GM12873 (cell line): ENCODE measurements around the gene CYB5R3.

Source experiments
- TF ChIP-seq, protein P1 (sequence below): IDR thresholded peaks from 2 replicates; pipeline ENCODE4 v1.5.1; 2012; ENCODE audit warnings: low read depth, mild to moderate bottlenecking, moderate library complexity, low read length, control low read depth; ENCODE audit not compliant: insufficient read depth; ENCODE audit errors: missing control alignments

CYB5R3 gene

GRCh38 chr22:42604403-42604802 lies 44.8 kb downstream of the CYB5R3 start:
- TF ChIP-seq, protein P1, sequence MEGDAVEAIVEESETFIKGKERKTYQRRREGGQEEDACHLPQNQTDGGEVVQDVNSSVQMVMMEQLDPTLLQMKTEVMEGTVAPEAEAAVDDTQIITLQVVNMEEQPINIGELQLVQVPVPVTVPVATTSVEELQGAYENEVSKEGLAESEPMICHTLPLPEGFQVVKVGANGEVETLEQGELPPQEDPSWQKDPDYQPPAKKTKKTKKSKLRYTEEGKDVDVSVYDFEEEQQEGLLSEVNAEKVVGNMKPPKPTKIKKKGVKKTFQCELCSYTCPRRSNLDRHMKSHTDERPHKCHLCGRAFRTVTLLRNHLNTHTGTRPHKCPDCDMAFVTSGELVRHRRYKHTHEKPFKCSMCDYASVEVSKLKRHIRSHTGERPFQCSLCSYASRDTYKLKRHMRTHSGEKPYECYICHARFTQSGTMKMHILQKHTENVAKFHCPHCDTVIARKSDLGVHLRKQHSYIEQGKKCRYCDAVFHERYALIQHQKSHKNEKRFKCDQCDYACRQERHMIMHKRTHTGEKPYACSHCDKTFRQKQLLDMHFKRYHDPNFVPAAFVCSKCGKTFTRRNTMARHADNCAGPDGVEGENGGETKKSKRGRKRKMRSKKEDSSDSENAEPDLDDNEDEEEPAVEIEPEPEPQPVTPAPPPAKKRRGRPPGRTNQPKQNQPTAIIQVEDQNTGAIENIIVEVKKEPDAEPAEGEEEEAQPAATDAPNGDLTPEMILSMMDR = no peak

- TF ChIP-seq, protein P1 = no peak
Observed at GRCh38 chr22:42603427-42603826, 45.8 kb downstream of the CYB5R3 start.

- TF ChIP-seq, protein P1 = no peak
Observed at GRCh38 chr22:42602470-42602869, 46.7 kb downstream of the CYB5R3 start.

DNA sequence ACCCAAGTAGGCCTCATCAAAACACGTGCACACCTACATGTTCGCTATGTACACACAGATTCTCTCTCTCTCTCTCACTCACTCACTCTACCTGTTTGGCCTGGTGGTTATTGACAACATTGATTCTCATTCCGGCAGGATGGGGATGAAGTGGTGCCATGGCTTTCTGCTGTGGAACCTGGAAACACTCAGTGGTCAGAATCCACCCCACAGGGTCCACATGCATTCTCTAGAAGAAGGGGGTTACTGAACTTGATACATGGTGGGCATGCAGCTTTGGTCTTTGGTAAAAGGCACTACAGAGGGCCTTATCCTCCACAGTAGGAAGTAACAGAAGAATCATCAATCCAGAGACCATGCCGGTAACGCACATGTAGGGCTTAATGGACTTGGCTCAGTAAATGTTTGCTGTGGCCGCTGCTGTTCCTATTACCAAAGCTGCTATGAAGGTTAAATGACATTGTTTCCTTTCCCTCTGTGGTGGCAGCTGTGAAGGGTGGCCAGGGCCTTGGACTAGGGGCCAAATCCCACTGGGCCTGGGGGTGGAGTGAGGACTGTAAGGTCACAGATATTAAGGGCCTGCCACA lies 47.2 kb downstream of the CYB5R3 start:
- TF ChIP-seq, protein P1 = no peak

GRCh38 chr22:42596863-42597530 lies 52.2 kb downstream of the CYB5R3 start:
- TF ChIP-seq, protein P1 = no peak

- TF ChIP-seq, protein P1 = no peak
Observed at GRCh38 chr22:42596336-42596735, 52.9 kb downstream of the CYB5R3 start.

GRCh38 chr22:42595434-42595833 lies 53.8 kb downstream of the CYB5R3 start:
- TF ChIP-seq, protein P1 = no peak
